IMR-90 (cell line): ENCODE results near the gene APOL3. TPM values are rescaled to one million over a fixed set of nuclear protein-coding genes. Genes with fewer than 3 reads are reported as not detected.

Experiments
- ATAC-seq: fragments of 200-7000 bp; cut with Tn5 transposase; 2 replicates; pipeline ENCODE4 v1.9.1; 2020; ENCODE audit warnings: low read depth, mild to moderate bottlenecking, moderate library complexity
- BruUV-seq: library from RNA; stranded (reverse); fragments of 400-500 nt; replicated peaks from 2 replicates; lab custom pipeline; 2021; lab: Mats Ljungman, UMichigan
- CTCF ChIA-PET: fragments of 300-600 bp; formaldehyde crosslinking; extraction: SDS; loops from one replicate; lab custom pipeline; 2021; ENCODE audit warnings: antibody characterized with exemption; lab: Yijun Ruan, JAX
- POLR2A ChIA-PET: fragments of 300-600 bp; sonication (Branson Sonifier 250); formaldehyde crosslinking; loops from one replicate; lab custom pipeline; 2022; ENCODE audit warnings: antibody characterized with exemption; ENCODE audit not compliant: unreplicated experiment; lab: Charles Lee
- DNase-seq: peaks from one replicate; pipeline ENCODE4 v3.0.0; 2013
- H2AFZ ChIP-seq: replicated peaks from 2 replicates; pipeline ENCODE3; 2013; ENCODE audit warnings: low read length, mild to moderate bottlenecking; ENCODE audit not compliant: poor library complexity
- H2AK5ac ChIP-seq: 2 replicates; pipeline ENCODE4 v1.6.1; 2013; ENCODE audit warnings: low read depth, low read length, inconsistent platforms
- H2AK9ac ChIP-seq: replicated peaks from 2 replicates; pipeline ENCODE3; 2013; ENCODE audit warnings: mild to moderate bottlenecking, low read depth, low read length, moderate library complexity; ENCODE audit not compliant: poor library complexity
- H2BK120ac ChIP-seq: 2 replicates; pipeline ENCODE4 v1.6.1; 2013; ENCODE audit warnings: low read depth, low read length, inconsistent platforms
- H2BK15ac ChIP-seq: 3 replicates; pipeline ENCODE4 v1.6.1; 2013; ENCODE audit warnings: low read depth, low read length, inconsistent platforms
- H2BK20ac ChIP-seq: 2 replicates; pipeline ENCODE4 v1.6.1; 2013; ENCODE audit warnings: low read depth, mild to moderate bottlenecking, inconsistent platforms, low read length, moderate library complexity
- H2BK5ac ChIP-seq: 2 replicates; pipeline ENCODE4 v1.6.1; 2013; ENCODE audit warnings: mild to moderate bottlenecking, low read depth, low read length, inconsistent platforms; ENCODE audit not compliant: poor library complexity, severe bottlenecking
- H3K14ac ChIP-seq: replicated peaks from 2 replicates; pipeline ENCODE4 v1.6.1; 2013; ENCODE audit warnings: low read depth, low read length, inconsistent platforms
- H3K18ac ChIP-seq: 2 replicates; pipeline ENCODE4 v1.6.1; 2013; ENCODE audit warnings: low read depth, low read length, control low read depth
- H3K23ac ChIP-seq: 2 replicates; pipeline ENCODE4 v1.6.1; 2013; ENCODE audit warnings: low read depth, low read length, inconsistent platforms
- H3K27ac ChIP-seq: 2 replicates; pipeline ENCODE4 v1.5.1; 2013; ENCODE audit warnings: mild to moderate bottlenecking, control low read depth, low read length; ENCODE audit not compliant: insufficient read depth
- H3K27me3 ChIP-seq: 2 replicates; pipeline ENCODE4 v1.6.1; 2013; ENCODE audit warnings: low read length; ENCODE audit not compliant: control insufficient read depth, insufficient read depth
- H3K36me3 ChIP-seq: 2 replicates; pipeline ENCODE4 v1.6.1; 2013; ENCODE audit warnings: low read length, mixed read lengths; ENCODE audit not compliant: control insufficient read depth, insufficient read depth
- H3K4ac ChIP-seq: 2 replicates; pipeline ENCODE4 v1.6.1; 2013; ENCODE audit warnings: low read depth, low read length, inconsistent platforms
- H3K4me1 ChIP-seq: 2 replicates; pipeline ENCODE4 v1.6.1; 2013; ENCODE audit warnings: low read length, mixed read lengths; ENCODE audit not compliant: control insufficient read depth, insufficient read depth
- H3K4me2 ChIP-seq: 2 replicates; pipeline ENCODE4 v1.6.1; 2013; ENCODE audit warnings: low read depth, mild to moderate bottlenecking, control low read depth, low read length, moderate library complexity
- H3K4me3 ChIP-seq: 2 replicates; pipeline ENCODE4 v1.5.1; 2013; ENCODE audit warnings: low read depth, mild to moderate bottlenecking, control low read depth, low read length, moderate library complexity; ENCODE audit not compliant: insufficient read depth
- H3K56ac ChIP-seq: 2 replicates; pipeline ENCODE4 v1.6.1; 2013; ENCODE audit warnings: low read length, inconsistent platforms; ENCODE audit not compliant: insufficient read depth; ENCODE audit errors: extremely low read depth
- H3K79me1 ChIP-seq, 2 experiments: 2 replicates each; pipeline ENCODE4 v1.6.1; 2013; ENCODE audit warnings: low read length in 2 of 2, inconsistent platforms in 1 of 2, low read depth in 1 of 2
- H3K9ac ChIP-seq: 2 replicates; pipeline ENCODE4 v1.6.1; 2013; ENCODE audit warnings: low read depth, low read length, control low read depth
- H3K9me1 ChIP-seq: 2 replicates; pipeline ENCODE4 v1.6.1; 2013; ENCODE audit warnings: low read length, inconsistent platforms; ENCODE audit not compliant: insufficient read depth
- H3K9me3 ChIP-seq: 2 replicates; pipeline ENCODE4 v1.6.1; 2013; ENCODE audit warnings: low read length; ENCODE audit not compliant: control insufficient read depth, insufficient read depth
- H4K20me1 ChIP-seq: 2 replicates; pipeline ENCODE4 v1.6.1; 2013; ENCODE audit warnings: low read length, inconsistent platforms; ENCODE audit not compliant: insufficient read depth
- H4K5ac ChIP-seq: 2 replicates; pipeline ENCODE4 v1.6.1; 2013; ENCODE audit warnings: mild to moderate bottlenecking, low read depth, low read length, control low read depth
- H4K8ac ChIP-seq, 2 experiments: 2 replicates each; pipeline ENCODE4 v1.6.1; 2013; ENCODE audit warnings: low read depth in 2 of 2, low read length in 2 of 2, control low read depth in 1 of 2, inconsistent platforms in 1 of 2
- H4K91ac ChIP-seq: 2 replicates; pipeline ENCODE4 v1.6.1; 2013; ENCODE audit warnings: low read depth, low read length, inconsistent platforms; ENCODE audit not compliant: insufficient read depth
- BHLHE40 ChIP-seq: fragments of 150-350 bp; IDR thresholded peaks from 2 replicates; pipeline ENCODE4 v1.6.1; 2016; ENCODE audit warnings: mild to moderate bottlenecking, low read depth, low read length
- CEBPB ChIP-seq: IDR thresholded peaks from 2 replicates; pipeline ENCODE4 v1.6.1; 2012; ENCODE audit warnings: low read depth, low read length, improper control_type of control experiment
- CHD1 ChIP-seq: IDR thresholded peaks from 2 replicates; pipeline ENCODE4 v1.6.1; 2012; ENCODE audit warnings: low read depth, low read length, improper control_type of control experiment
- CTCF ChIP-seq: conservative IDR thresholded peaks from 2 replicates; pipeline ENCODE4 v1.5.1; 2012; ENCODE audit warnings: mild to moderate bottlenecking, low read depth, low read length, improper control_type of control experiment
- ELK1 ChIP-seq: fragments of 150-350 bp; IDR thresholded peaks from 2 replicates; pipeline ENCODE4 v1.6.1; 2016; ENCODE audit warnings: low read depth, mild to moderate bottlenecking, low read length, moderate library complexity, borderline replicate concordance
- FOS ChIP-seq: fragments of 150-350 bp; IDR thresholded peaks from 2 replicates; pipeline ENCODE4 v1.6.1; 2016; ENCODE audit warnings: low read depth, low read length
- MAFK ChIP-seq: IDR thresholded peaks from 2 replicates; pipeline ENCODE4 v1.6.1; 2012; ENCODE audit warnings: low read depth, low read length, improper control_type of control experiment
- MAZ ChIP-seq: IDR thresholded peaks from 2 replicates; pipeline ENCODE4 v1.6.1; 2012; ENCODE audit warnings: low read depth, mild to moderate bottlenecking, low read length, improper control_type of control experiment, moderate library complexity, borderline replicate concordance
- MXI1 ChIP-seq: IDR thresholded peaks from 2 replicates; pipeline ENCODE4 v1.6.1; 2012; ENCODE audit warnings: low read depth, mild to moderate bottlenecking, low read length, moderate library complexity, borderline replicate concordance
- NFE2L2 ChIP-seq: fragments of 150-350 bp; IDR thresholded peaks from 2 replicates; pipeline ENCODE4 v1.6.1; 2016; ENCODE audit warnings: low read depth, mild to moderate bottlenecking, low read length
- POLR2A ChIP-seq: IDR thresholded peaks from 2 replicates; pipeline ENCODE4 v1.6.1; 2012; ENCODE audit warnings: mild to moderate bottlenecking, low read depth, low read length
- RAD21 ChIP-seq: IDR thresholded peaks from 2 replicates; pipeline ENCODE4 v1.6.1; 2012; ENCODE audit warnings: low read length, improper control_type of control experiment
- RCOR1 ChIP-seq: IDR thresholded peaks from 2 replicates; pipeline ENCODE4 v1.6.1; 2012; ENCODE audit warnings: mild to moderate bottlenecking, low read length, improper control_type of control experiment; ENCODE audit not compliant: insufficient replicate concordance
- RFX5 ChIP-seq: IDR thresholded peaks from 2 replicates; pipeline ENCODE4 v1.8.0; 2012; ENCODE audit warnings: low read depth, mild to moderate bottlenecking, low read length, moderate library complexity
- SMC3 ChIP-seq: fragments of 150-350 bp; IDR thresholded peaks from 2 replicates; pipeline ENCODE4 v1.6.1; 2016; ENCODE audit warnings: low read depth, mild to moderate bottlenecking, antibody characterized with exemption, low read length, moderate library complexity
- WGBS, 2 experiments: methylation state at CpG; one replicate each; pipeline versions ENCODE4 v1.1.5 to v1.1.7; 2013; ENCODE audit warnings: missing lambda C conversion rate in 2 of 2; ENCODE audit not compliant: insufficient read length in 1 of 2; ENCODE audit errors: extremely low coverage in 2 of 2; 5-methylcytosine and 5-hydroxymethylcytosine counted together
- dilution Hi-C: fragments of 300-500 bp; cut with HindIII; formaldehyde crosslinking; loops from one replicate; pipeline ENCODE4 v1.14.3; 2018; ENCODE audit warnings: low sequenced_read_pairs; ENCODE audit not compliant: unreplicated experiment
- in situ Hi-C: fragments of 300-500 bp; cut with MboI; formaldehyde crosslinking; loops from 3 replicates; pipeline ENCODE4 v1.14.3; 2019; ENCODE audit warnings: low sequenced_read_pairs, inconsistent platforms, mixed read lengths
- intact Hi-C: fragments of 100-400 bp; cut with micrococcal nuclease; formaldehyde crosslinking; loops from 2 replicates; pipeline ENCODE4 v1.10.0; 2022
- polyA plus RNA-seq, 3 experiments: library from polyadenylated mRNA; depleted of rRNA; stranded (reverse); fragments of >200 nt; gene quantifications; 2 replicates each; pipeline ENCODE4 v1.2.3, GENCODE V29; 2012; ENCODE audit warnings: low replicate concordance in 1 of 3
- total RNA-seq: library from RNA; depleted of rRNA; stranded (reverse); fragments of >200 nt; gene quantifications from 2 replicates; pipeline ENCODE4 v1.2.3, GENCODE V29; 2012
- TF ChIP-seq, protein P1 (sequence below): fragments of 150-350 bp; IDR thresholded peaks from 2 replicates; pipeline ENCODE4 v1.6.1; 2017; ENCODE audit warnings: mild to moderate bottlenecking, antibody characterized with exemption, low read length, low read depth

The APOL3 gene
- total and polyA plus RNA-seq, 2 of the 4 experiments (the other 2 are of a cell fraction): 1.4 to 2.3 TPM

GRCh38 chr22:36152088-36152487 is 8.5 kb downstream of the APOL3 start:
- POLR2A ChIA-PET: no interaction called here
- H3K9me1 ChIP-seq: peaks cover 8% of the 10 kb centered on the region; the same call in 1 of the 2 replicates

More at GRCh38 chr22:36152088-36152487, 8.5 kb downstream of the APOL3 start:
- Histone ChIP-seq H4K91ac (no peak overlapping the region), H2AK5ac (no peak overlapping the region), H3K4me1 (peaks cover 13% of the 10 kb centered on the region; the same call in 1 of the 2 replicates), H3K4ac (no peak overlapping the region), H3K4me3 (no peak overlapping the region), H3K27me3 (peaks cover 2% of the 10 kb centered on the region; the same call in 1 of the 2 replicates), H2AFZ (no peak overlapping the region), H2BK15ac (no peak overlapping the region), H3K9me3 (peaks cover 2% of the 10 kb centered on the region; the same call in 1 of the 2 replicates), H3K27ac (no peak overlapping the region), H4K8ac (no peak overlapping the region), H4K20me1 (no peaks in the 10 kb centered on the region), H3K4me2 (no peak overlapping the region), H3K18ac (no peak overlapping the region), H2BK20ac (no peak overlapping the region), H2BK5ac (no peak overlapping the region), H3K79me1 (peaks cover 0 to 7% of the 10 kb centered on the region in 2 experiments; a peak in 1 of 4 replicates), H3K14ac (no peak overlapping the region), H2BK120ac (no peak overlapping the region), H3K36me3 (no peaks in the 10 kb centered on the region), H4K5ac (no peak overlapping the region), H3K23ac (no peak overlapping the region), H2AK9ac (no peak overlapping the region), H3K9ac (no peak overlapping the region), H3K56ac (no peak overlapping the region)
- in situ Hi-C loops: no loop called here
- 57% methylated on average over 1 of the region's 3 CpGs; no CpG with 5 or more reads in 1 of the 2 experiments for WGBS, 2 experiments
- dilution Hi-C loops: no loop called here
- no TSS peak for BruUV-seq
- no peak for TF ChIP-seq CEBPB
- no peak for TF ChIP-seq NFE2L2
- TF ChIP-seq CHD1: no peak
- no peak for TF ChIP-seq MAZ
- TF ChIP-seq MAFK: no peak
- no peak for TF ChIP-seq SMC3
- no peak for TF ChIP-seq RCOR1
- TF ChIP-seq ELK1: no peak
- no peak for TF ChIP-seq RAD21
- TF ChIP-seq CTCF: no peak
- no peak for TF ChIP-seq POLR2A
- TF ChIP-seq, protein P1, sequence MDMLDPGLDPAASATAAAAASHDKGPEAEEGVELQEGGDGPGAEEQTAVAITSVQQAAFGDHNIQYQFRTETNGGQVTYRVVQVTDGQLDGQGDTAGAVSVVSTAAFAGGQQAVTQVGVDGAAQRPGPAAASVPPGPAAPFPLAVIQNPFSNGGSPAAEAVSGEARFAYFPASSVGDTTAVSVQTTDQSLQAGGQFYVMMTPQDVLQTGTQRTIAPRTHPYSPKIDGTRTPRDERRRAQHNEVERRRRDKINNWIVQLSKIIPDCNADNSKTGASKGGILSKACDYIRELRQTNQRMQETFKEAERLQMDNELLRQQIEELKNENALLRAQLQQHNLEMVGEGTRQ: no peak
- TF ChIP-seq RFX5: no peak
- TF ChIP-seq FOS: no peak
- no peak for TF ChIP-seq BHLHE40
- TF ChIP-seq MXI1: no peak
- DNase-seq (no peak), ATAC-seq (no peak)
- intact Hi-C loops: no loop called here
- CTCF ChIA-PET: interaction anchor here (0.5 to 0.8 kb wide), 2 partner anchors 28 to 168 kb away, joined by 3 read pairs; no protein-coding TSS in a partner anchor
